MM.1S (cell line): ENCODE data around the gene BSN.

Source experiments
- EZH2 ChIP-seq: fragments of 300-600 bp; sonication (generic); optimal IDR thresholded peaks from 2 replicates; pipeline ENCODE3; 2017; ENCODE audit warnings: low read depth, mild to moderate bottlenecking, antibody characterized with exemption, low read length, mixed read lengths
- EZH2phosphoT487 ChIP-seq: fragments of 300-600 bp; sonication (generic); IDR thresholded peaks from 2 replicates; pipeline ENCODE4 v1.6.1; 2018; ENCODE audit warnings: antibody characterized with exemption, low read length
- TF ChIP-seq, protein P1 (sequence below): fragments of 300-600 bp; sonication (generic); IDR thresholded peaks from 2 replicates; pipeline ENCODE4 v1.5.1; 2016; ENCODE audit warnings: antibody characterized with exemption, low read length, mixed read lengths

- TF ChIP-seq, protein P1, sequence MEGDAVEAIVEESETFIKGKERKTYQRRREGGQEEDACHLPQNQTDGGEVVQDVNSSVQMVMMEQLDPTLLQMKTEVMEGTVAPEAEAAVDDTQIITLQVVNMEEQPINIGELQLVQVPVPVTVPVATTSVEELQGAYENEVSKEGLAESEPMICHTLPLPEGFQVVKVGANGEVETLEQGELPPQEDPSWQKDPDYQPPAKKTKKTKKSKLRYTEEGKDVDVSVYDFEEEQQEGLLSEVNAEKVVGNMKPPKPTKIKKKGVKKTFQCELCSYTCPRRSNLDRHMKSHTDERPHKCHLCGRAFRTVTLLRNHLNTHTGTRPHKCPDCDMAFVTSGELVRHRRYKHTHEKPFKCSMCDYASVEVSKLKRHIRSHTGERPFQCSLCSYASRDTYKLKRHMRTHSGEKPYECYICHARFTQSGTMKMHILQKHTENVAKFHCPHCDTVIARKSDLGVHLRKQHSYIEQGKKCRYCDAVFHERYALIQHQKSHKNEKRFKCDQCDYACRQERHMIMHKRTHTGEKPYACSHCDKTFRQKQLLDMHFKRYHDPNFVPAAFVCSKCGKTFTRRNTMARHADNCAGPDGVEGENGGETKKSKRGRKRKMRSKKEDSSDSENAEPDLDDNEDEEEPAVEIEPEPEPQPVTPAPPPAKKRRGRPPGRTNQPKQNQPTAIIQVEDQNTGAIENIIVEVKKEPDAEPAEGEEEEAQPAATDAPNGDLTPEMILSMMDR: peak; percentile 38
- no peak for TF ChIP-seq EZH2phosphoT487
- no peak for TF ChIP-seq EZH2
Measured at GRCh38 chr3:49607796-49608195, 53.5 kb downstream of the BSN start.
